ENCODE results near the gene RNF208.
A peak's percentile ranks its signal among the peaks of the same experiment; 100 is the strongest.

RNF208 gene

DNA sequence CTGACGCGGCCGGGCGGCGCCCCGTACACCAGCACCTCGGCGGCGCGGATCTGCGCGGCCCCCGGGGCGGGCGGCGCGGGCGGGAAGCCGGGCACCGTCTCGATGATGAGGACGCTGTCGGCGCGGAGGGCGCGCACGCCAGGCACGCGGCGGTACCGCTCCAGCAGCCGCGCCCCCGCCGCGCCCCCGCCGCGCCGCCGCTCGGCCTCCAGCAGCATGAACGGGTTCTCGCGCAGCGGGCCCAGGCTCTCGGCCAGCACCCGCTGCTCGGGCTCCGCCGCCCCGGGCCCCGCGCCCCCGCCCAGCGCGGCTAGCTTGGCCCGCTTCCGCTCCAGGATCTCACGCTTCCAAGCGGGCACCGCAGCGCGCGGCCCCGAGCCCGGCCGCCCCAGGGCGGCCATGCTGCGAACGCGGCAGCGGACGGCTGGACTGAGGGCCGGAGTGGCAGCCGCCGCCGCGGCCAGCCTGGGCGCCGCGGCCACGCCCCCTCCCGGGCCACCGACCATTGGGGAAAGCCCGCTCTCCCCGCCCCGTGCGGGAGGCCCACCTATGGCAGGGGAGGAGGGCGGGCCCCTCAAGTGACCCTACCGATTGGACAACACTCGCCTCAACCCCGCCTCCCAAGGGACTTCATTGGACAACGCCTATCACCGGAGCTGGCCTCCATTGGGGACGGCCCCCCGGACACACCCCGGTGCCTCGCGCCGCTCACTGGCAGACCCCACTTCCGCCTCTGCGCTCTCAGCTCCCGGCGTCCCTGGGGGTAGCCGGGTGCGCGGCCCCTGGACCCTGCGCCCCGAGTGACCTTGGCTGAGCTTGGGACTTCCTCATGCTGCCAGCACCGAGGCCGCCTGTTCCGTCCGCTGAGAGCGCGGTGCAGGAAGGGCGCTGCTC, 21.5 kb downstream of the RNF208 start, which contains the start of gene TPRN (continued):
- TF ChIP-seq ZNF214 (tag by site-specific recombination; IDR thresholded peaks at IDR 0.05; ENCODE audit: borderline replicate concordance): no peak
- TF ChIP-seq, protein P1, sequence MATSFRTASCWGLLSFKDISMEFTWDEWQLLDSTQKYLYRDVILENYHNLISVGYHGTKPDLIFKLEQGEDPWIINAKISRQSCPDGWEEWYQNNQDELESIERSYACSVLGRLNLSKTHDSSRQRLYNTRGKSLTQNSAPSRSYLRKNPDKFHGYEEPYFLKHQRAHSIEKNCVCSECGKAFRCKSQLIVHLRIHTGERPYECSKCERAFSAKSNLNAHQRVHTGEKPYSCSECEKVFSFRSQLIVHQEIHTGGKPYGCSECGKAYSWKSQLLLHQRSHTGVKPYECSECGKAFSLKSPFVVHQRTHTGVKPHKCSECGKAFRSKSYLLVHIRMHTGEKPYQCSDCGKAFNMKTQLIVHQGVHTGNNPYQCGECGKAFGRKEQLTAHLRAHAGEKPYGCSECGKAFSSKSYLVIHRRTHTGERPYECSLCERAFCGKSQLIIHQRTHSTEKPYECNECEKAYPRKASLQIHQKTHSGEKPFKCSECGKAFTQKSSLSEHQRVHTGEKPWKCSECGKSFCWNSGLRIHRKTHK (tag by site-specific recombination; IDR thresholded peaks at IDR 0.05): no peak
- no peak for TF ChIP-seq ZSCAN23 (tag by site-specific recombination; IDR thresholded peaks at IDR 0.05)
- no peak for TF ChIP-seq REPIN1 (tag by site-specific recombination; IDR thresholded peaks at IDR 0.05; ENCODE audit: low read depth)
- no peak for TF ChIP-seq ZNF24 (tag by site-specific recombination; IDR thresholded peaks at IDR 0.05)
- TF ChIP-seq ZNF777 (tag by site-specific recombination; IDR thresholded peaks at IDR 0.05; ENCODE audit: borderline replicate concordance): no peak
- TF ChIP-seq, protein P2, sequence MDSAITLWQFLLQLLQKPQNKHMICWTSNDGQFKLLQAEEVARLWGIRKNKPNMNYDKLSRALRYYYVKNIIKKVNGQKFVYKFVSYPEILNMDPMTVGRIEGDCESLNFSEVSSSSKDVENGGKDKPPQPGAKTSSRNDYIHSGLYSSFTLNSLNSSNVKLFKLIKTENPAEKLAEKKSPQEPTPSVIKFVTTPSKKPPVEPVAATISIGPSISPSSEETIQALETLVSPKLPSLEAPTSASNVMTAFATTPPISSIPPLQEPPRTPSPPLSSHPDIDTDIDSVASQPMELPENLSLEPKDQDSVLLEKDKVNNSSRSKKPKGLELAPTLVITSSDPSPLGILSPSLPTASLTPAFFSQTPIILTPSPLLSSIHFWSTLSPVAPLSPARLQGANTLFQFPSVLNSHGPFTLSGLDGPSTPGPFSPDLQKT (IDR thresholded peaks at IDR 0.05; ENCODE audit: borderline replicate concordance, low read depth, low read length): peak; percentile 12; the same call in 1 of the 2 replicates
- no peak for TF ChIP-seq ZNF521 (tag by site-specific recombination; IDR thresholded peaks at IDR 0.05)
- TF ChIP-seq HOXD13 (CRISPR knock-in tag; IDR thresholded peaks at IDR 0.05; ENCODE audit: borderline replicate concordance): no peak
- TF ChIP-seq ZNF169 (tag by site-specific recombination; IDR thresholded peaks at IDR 0.05): no peak
- TF ChIP-seq SALL2 (tag by site-specific recombination; IDR thresholded peaks at IDR 0.05; ENCODE audit: borderline replicate concordance): no peak
- TF ChIP-seq, protein P3, sequence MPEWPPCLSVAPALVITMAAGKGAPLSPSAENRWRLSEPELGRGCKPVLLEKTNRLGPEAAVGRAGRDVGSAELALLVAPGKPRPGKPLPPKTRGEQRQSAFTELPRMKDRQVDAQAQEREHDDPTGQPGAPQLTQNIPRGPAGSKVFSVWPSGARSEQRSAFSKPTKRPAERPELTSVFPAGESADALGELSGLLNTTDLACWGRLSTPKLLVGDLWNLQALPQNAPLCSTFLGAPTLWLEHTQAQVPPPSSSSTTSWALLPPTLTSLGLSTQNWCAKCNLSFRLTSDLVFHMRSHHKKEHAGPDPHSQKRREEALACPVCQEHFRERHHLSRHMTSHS (tag by site-specific recombination; IDR thresholded peaks at IDR 0.05): no peak
- TF ChIP-seq, protein P4, sequence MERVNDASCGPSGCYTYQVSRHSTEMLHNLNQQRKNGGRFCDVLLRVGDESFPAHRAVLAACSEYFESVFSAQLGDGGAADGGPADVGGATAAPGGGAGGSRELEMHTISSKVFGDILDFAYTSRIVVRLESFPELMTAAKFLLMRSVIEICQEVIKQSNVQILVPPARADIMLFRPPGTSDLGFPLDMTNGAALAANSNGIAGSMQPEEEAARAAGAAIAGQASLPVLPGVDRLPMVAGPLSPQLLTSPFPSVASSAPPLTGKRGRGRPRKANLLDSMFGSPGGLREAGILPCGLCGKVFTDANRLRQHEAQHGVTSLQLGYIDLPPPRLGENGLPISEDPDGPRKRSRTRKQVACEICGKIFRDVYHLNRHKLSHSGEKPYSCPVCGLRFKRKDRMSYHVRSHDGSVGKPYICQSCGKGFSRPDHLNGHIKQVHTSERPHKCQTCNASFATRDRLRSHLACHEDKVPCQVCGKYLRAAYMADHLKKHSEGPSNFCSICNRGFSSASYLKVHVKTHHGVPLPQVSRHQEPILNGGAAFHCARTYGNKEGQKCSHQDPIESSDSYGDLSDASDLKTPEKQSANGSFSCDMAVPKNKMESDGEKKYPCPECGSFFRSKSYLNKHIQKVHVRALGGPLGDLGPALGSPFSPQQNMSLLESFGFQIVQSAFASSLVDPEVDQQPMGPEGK (tag by site-specific recombination; IDR thresholded peaks at IDR 0.05): peak; percentile 97
- peak; percentile 80 for TF ChIP-seq ZNF76 (tag by site-specific recombination; IDR thresholded peaks at IDR 0.05; ENCODE audit: borderline replicate concordance, low read depth)
- TF ChIP-seq ZNF544 (tag by site-specific recombination; IDR thresholded peaks at IDR 0.05): no peak
- TF ChIP-seq ZNF112 (tag by site-specific recombination; IDR thresholded peaks at IDR 0.05): no peak
- no peak for TF ChIP-seq ZNF473 (tag by site-specific recombination; IDR thresholded peaks at IDR 0.05)
- TF ChIP-seq, protein P5, sequence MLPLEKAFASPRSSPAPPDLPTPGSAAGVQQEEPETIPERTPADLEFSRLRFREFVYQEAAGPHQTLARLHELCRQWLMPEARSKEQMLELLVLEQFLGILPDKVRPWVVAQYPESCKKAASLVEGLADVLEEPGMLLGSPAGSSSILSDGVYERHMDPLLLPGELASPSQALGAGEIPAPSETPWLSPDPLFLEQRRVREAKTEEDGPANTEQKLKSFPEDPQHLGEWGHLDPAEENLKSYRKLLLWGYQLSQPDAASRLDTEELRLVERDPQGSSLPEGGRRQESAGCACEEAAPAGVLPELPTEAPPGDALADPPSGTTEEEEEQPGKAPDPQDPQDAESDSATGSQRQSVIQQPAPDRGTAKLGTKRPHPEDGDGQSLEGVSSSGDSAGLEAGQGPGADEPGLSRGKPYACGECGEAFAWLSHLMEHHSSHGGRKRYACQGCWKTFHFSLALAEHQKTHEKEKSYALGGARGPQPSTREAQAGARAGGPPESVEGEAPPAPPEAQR (tag by site-specific recombination; IDR thresholded peaks at IDR 0.05): no peak
- no peak for TF ChIP-seq WT1 (tag by site-specific recombination; IDR thresholded peaks at IDR 0.05)
- TF ChIP-seq ZNF16 (tag by site-specific recombination; IDR thresholded peaks at IDR 0.05; ENCODE audit: low read depth): no peak
- no peak for TF ChIP-seq ZNF707 (tag by site-specific recombination; IDR thresholded peaks at IDR 0.05)
- peak; percentile 47; the same call in 1 of the 2 replicates for TF ChIP-seq KLF1 (tag by site-specific recombination; IDR thresholded peaks at IDR 0.05)
- no peak for TF ChIP-seq ZNF155 (tag by site-specific recombination; IDR thresholded peaks at IDR 0.05)
- TF ChIP-seq ZNF530 (tag by site-specific recombination; IDR thresholded peaks at IDR 0.05; ENCODE audit: low read depth): no peak
- TF ChIP-seq SP3 (tag by site-specific recombination; IDR thresholded peaks at IDR 0.05): peak; percentile 97
- no peak for TF ChIP-seq ZNF837 (tag by site-specific recombination; IDR thresholded peaks at IDR 0.05)
- TF ChIP-seq GLIS1 (tag by site-specific recombination; IDR thresholded peaks at IDR 0.05): peak; percentile 93
- no peak for TF ChIP-seq PRDM1 (tag by site-specific recombination; IDR thresholded peaks at IDR 0.05)
- no peak for TF ChIP-seq ZNF248 (tag by site-specific recombination; IDR thresholded peaks at IDR 0.05)
- TF ChIP-seq ZBTB7A (tag by site-specific recombination; IDR thresholded peaks at IDR 0.05; ENCODE audit: low read depth): peak; percentile 81; the same call in 1 of the 2 replicates
- TF ChIP-seq ZNF660 (tag by site-specific recombination; IDR thresholded peaks at IDR 0.05): peak; percentile 56; the same call in 1 of the 2 replicates
- TF ChIP-seq BCL11B (tag by site-specific recombination; IDR thresholded peaks at IDR 0.05; ENCODE audit: low read depth): peak; percentile 91

Measured in HEK293 (cell line).